Airway epithelial cell (primary cell): ENCODE results near the gene CACYBP. TPM values are rescaled to one million over a fixed set of nuclear protein-coding genes. Genes with fewer than 3 reads are reported as not detected.

Source experiments
- total RNA-seq: library from RNA; depleted of rRNA; stranded (reverse); fragments of >200 nt; gene quantifications from 2 replicates; pipeline ENCODE4 v1.2.3, GENCODE V29; 2015

CACYBP gene
- 115 and 122 TPM in 2 replicates for total RNA-seq

GRCh38 chr1:174999936-175000696 is at the start of gene CACYBP:
TSS of gene CACYBP (plus strand) at chr1:174999947. CDS start at chr1:175000181, 234 bp downstream.

GRCh38 chr1:175023043-175023921 is 23.5 kb downstream of the CACYBP start, which contains the start of gene MRPS14:
TSS of gene MRPS14 (minus strand) at chr1:175023425. CDS start at chr1:175023408, 17 bp downstream.

Other genes with a start within 250 kb of the CACYBP start
- gene MRPS14, start 23.5 kb downstream of the CACYBP start, total RNA-seq, result 19.3 TPM in 2 replicates
- not detected in 2 replicates for gene TNN, start 67.9 kb downstream of the CACYBP start, total RNA-seq
- 5.6 and 12.4 TPM in 2 replicates for gene KIAA0040, start 192.8 kb downstream of the CACYBP start, total RNA-seq